ENCODE measurements around the gene IL34. TPM values are rescaled to one million over a fixed set of nuclear protein-coding genes. Genes with fewer than 3 reads are reported as not detected.

Gene IL34
- total RNA-seq, 1 experiment from 2014 or later: not detected

GRCh38 chr16:70664325-70665112 is 18.2 kb downstream of the IL34 start:
- no TSS peak for BruUV-seq (replicated peaks)
- ChIA-PET RAD21 (ENCODE audit: low non-redundant PET in 1 of 2, low total read pairs in 2 of 2, uncharacterized antibody in 2 of 2, unreplicated experiment in 2 of 2) (no interaction called here), CTCF (no interaction called here), POLR2A (no interaction called here)
- Histone ChIP-seq H3K36me3 (ENCODE audit: control insufficient read depth in 1 of 2, insufficient read depth in 2 of 2, low read length in 2 of 2) (peaks cover 0 to 6% of the 10 kb centered on the region in 2 experiments; a peak in 3 of 4 replicates), H3K4me3 (replicated peaks in 1 of 2; ENCODE audit: low read depth in 1 of 2, low read length in 2 of 2) (no peak overlapping the region), H3K9me3 (ENCODE audit: control insufficient read depth in 1 of 2, insufficient read depth in 1 of 2, low read depth in 1 of 2, low read length in 2 of 2) (no peaks in the 10 kb centered on the region), H3K4me2 (ENCODE audit: low read length) (no peak overlapping the region), H2AFZ (ENCODE audit: low read depth, low read length, poor library complexity, severe bottlenecking) (no peak overlapping the region), H3K9me2 (ENCODE audit: insufficient read depth) (no peaks in the 10 kb centered on the region), H3K27ac (ENCODE audit: low read depth, low read length) (no peak overlapping the region), H3K79me2 (ENCODE audit: insufficient read depth, low read length) (no peaks in the 10 kb centered on the region), H3K27me3 (ENCODE audit: insufficient read depth, low read length) (no peaks in the 10 kb centered on the region), H3K9ac (ENCODE audit: low read length) (no peak overlapping the region), H3K4me1 (ENCODE audit: control insufficient read depth in 1 of 2, insufficient read depth in 2 of 2, low read length in 2 of 2) (no peaks in the 10 kb centered on the region), H4K20me1 (ENCODE audit: insufficient read depth) (no peaks in the 10 kb centered on the region)
- ATAC-seq (no peak), DNase-seq (ENCODE audit: low read depth, low spot score) (no peak)
- no peak for TF ChIP-seq SRF (IDR thresholded peaks at IDR 0.05; ENCODE audit: low read depth)
- TF ChIP-seq EZH2 (IDR thresholded peaks at IDR 0.05): no peak
- TF ChIP-seq FOSL1 (IDR thresholded peaks at IDR 0.05; ENCODE audit: low read depth): no peak
- no peak for TF ChIP-seq SP1 (IDR thresholded peaks at IDR 0.05; ENCODE audit: low read depth)
- TF ChIP-seq EGR1 (IDR thresholded peaks at IDR 0.05; ENCODE audit: low read depth): no peak
- no peak for TF ChIP-seq CBX3 (IDR thresholded peaks at IDR 0.05; ENCODE audit: low read depth)
- no peak for TF ChIP-seq POLR2A (IDR thresholded peaks at IDR 0.05; ENCODE audit: borderline replicate concordance, extremely low read depth, insufficient read depth, insufficient read length)
- TF ChIP-seq, protein P1, sequence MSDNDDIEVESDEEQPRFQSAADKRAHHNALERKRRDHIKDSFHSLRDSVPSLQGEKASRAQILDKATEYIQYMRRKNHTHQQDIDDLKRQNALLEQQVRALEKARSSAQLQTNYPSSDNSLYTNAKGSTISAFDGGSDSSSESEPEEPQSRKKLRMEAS (IDR thresholded peaks at IDR 0.05): no peak
- TF ChIP-seq ZBTB33 (IDR thresholded peaks at IDR 0.05; ENCODE audit: extremely low read depth, insufficient replicate concordance, low read length): no peak
- TF ChIP-seq EZH2phosphoT487 (IDR thresholded peaks at IDR 0.05; ENCODE audit: borderline replicate concordance): no peak
- no peak for TF ChIP-seq REST (IDR thresholded peaks at IDR 0.05; ENCODE audit: low read depth)
- intact Hi-C loops (cut with micrococcal nuclease): no loop called here

Measured in HCT116 (cell line).